T-helper 22 cell (primary cell): ENCODE results near the gene MACIR.
"Not testable (repeated sequence)": the region's sequence is repeated elsewhere in the genome, so short reads cannot be mapped to it uniquely, and the experiment has no call there.

Experiments
- DNase-seq: peaks from one replicate; pipeline ENCODE4 v3.0.0-alpha.2; 2020; ENCODE audit warnings: low read depth

Gene MACIR, protein sequence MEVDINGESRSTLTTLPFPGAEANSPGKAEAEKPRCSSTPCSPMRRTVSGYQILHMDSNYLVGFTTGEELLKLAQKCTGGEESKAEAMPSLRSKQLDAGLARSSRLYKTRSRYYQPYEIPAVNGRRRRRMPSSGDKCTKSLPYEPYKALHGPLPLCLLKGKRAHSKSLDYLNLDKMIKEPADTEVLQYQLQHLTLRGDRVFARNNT

DNA sequence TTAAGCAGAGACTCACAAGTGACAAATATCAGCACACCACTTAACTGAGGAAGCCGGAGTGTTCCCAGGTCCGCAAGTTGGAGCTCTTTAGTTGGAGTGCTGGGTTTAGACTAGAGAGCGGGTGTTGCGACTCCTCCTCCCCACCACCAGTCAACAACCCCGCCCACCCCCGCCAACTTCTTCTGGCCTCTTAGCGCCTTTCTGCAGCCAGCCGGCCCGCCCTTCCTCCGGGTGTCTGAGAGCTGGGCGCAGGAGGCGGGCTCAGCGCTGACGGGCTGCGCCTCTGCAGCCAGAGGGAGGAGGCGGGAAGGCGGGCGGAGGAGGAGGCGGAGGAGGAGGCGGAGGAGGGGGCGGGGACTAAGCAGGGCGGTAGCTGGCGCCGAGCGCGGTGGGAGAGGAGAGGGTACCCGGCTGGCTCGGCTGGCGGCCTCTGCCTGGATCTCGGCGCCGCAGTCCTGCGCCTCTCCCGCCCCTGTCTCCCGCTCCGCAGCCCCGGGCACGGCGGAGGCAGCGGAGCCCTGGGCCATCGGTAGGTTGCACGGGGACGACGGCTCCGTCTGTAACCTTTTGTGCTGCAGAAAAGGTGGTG, at the start of gene MACIR:
Gene MACIR, plus strand, starts transcription at position 396 of the 589 bp plus-strand sequence. CDS start 17,157 bp downstream, outside the sequence.
- DNase-seq, result peak; percentile 92

DNA sequence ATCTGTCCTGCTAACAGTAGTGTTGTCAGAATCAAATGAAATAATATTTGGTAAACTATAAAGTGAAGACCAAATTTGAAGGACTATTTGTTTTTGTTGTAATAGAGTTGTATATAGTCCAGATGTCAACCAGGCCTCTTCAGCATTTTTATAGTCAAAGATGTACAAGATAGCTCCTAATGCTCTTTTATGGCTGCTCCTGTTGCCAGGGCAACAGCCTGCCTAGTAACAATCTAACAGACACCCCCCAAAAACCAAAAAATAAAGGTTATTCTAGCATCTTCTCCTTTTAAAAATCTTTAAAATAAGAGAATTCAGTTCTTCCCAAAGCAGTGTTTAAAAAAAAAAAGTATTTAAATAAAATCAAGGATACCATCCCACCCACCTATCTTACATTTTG, 49.5 kb upstream of the MACIR start:
- DNase-seq, result no peak

DNA sequence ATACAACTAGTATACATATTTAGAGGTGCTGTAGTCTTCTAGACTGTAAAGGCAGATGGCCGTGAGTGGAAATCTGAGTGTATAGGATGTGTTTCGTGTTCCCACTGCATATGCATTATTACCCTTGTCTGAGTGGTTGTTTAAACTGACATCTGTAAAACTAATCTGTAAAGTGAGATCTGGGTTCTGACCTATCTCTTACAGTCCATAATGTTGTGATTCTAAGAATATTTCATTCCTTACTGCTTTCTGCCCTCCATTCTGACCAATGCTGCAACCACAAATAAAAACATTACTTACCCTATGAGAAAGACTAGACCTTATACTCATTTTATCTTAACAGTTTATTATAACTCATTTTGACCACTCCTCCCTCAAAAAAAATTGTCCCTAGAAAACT, 47.6 kb upstream of the MACIR start:
- no peak for DNase-seq

DNA sequence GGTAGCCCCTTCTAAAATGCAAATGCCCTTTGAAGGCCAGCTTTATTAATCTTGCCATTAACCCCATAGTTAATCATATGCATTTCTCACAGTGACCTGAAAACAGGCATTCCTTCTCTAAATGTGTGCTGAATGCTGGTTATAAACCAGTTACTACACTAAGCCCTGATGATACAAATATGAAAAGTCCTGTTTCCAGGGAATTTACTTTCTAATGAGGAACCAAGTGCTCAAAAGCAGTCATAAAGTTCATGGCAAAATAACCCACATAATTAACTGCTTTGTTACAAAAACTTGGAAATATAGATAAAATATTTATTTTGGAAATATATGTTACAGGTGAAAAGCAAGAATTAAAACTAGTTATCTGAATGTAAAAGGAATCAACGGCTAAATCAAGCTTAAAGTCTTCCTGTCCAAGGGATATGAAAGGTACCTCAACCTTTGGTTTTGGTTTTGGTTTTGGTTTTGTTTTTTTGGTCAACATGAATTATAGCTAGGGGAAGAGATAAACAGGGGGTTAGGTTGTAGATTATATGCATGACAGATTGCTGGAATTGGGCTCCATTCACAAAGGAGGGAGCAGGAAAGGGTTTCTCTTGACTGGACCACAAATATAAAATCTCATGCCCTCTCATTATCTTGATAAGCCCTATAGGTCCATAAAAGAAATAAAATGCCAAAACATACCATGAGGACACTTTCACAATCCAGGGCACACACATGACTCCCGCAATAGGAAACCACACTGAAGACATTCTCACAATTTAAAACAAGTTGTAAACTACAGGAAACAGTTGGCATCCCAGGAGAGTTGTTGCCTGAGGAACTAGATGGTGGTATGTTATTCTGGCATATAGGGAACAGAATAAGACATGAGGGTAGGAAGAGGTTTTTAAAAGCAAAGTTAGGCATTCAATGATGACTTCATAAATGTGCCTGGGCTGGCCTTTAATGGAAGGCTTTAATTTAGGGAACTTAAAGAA, 46.7 kb upstream of the MACIR start:
- no peak for DNase-seq

DNA sequence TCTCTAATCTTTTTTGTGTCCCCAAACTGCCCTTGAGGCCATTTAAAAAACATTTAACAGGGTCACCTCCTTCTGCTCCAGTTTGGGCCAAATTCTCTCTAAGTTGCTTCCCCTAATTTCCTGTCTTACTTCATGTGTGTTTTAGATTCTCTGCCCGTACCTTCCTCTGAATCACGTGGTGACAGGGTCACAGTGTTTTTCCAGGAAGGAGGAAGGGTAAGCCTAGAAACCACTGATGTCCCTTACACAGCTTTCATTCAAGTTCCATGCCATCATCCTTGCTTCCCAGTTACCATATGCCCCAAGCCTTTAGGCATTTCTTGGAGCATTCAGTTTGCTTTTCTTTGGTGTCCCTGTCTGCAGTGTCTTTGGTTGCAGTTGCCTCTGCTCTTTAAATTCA, 42.4 kb upstream of the MACIR start:
- DNase-seq, result no peak

DNA sequence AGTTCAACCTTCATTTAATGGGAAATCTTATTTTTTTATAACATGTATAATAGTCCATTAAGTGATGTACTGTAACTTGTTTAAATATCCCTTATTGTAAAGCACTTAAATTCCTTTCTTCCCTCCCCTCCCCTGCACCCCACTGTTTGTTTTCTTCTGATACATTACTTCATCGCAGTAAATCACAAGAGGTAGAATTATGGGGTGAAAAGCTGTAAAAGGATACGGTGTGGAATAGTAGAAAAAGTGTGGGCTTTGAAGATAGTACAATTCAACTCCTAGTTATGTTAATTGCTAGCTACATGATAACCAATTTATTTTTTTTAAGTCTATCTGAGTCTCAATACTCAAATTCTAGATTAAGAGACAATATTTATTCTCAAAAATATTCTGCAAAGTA, 41.9 kb upstream of the MACIR start:
- DNase-seq, result no peak

DNA sequence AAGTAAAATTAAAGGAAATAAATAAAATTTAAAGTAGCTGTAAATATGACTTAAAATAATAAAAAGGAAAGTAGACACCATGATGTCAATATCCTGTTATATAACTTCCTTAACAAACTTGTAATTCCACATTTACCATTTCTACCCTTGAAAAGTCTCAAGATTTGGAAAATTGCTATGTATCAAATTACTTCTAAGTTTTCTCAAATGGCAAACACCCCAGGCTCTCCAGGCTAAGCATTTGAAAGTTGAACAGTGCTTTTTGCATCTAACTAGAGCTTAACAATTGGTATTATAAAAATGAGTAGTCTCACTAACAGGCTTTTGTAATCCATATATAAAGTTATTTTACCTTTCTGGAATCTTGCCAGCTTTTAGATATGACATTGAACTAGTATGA, 41.5 kb upstream of the MACIR start:
- no peak for DNase-seq

DNA sequence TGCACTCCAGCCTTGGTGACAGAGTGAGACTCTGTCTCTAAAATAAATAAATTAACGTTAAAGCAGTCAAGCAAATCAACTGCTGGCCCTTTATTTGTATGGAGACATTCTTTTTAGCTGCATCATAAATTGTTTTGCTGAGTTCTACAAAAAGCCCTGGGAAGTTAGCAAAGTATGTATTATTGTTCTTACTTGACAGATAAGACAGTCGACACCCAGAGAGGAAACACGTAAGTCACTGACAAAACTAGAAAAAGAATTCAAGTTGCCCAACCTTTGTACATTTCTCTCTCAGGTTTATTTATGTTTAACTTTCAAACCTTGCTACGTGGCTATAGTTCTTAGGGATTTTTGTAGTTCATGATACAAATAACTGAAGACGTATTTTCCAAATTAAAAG, 40.4 kb upstream of the MACIR start:
- no peak for DNase-seq

DNA sequence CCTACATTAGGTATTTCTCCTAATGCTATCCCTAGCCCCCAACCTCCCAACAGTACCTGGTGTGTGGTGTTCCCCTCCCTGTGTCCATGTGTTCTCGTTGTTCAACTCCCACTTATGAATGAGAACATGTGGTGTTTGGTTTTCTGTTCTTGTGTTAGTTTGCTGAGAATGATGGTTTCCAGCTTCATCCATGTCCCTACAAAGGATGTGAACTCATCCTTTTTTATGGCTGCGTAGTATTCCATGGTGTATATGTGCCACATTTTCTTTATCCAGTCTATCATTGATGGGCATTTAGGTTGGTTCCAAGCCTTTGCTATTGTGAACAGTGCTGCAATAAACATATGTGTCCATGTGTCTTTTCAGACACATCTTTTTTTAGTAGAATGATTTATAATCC, 39.5 kb upstream of the MACIR start:
- DNase-seq, result not testable (repeated sequence)

DNA sequence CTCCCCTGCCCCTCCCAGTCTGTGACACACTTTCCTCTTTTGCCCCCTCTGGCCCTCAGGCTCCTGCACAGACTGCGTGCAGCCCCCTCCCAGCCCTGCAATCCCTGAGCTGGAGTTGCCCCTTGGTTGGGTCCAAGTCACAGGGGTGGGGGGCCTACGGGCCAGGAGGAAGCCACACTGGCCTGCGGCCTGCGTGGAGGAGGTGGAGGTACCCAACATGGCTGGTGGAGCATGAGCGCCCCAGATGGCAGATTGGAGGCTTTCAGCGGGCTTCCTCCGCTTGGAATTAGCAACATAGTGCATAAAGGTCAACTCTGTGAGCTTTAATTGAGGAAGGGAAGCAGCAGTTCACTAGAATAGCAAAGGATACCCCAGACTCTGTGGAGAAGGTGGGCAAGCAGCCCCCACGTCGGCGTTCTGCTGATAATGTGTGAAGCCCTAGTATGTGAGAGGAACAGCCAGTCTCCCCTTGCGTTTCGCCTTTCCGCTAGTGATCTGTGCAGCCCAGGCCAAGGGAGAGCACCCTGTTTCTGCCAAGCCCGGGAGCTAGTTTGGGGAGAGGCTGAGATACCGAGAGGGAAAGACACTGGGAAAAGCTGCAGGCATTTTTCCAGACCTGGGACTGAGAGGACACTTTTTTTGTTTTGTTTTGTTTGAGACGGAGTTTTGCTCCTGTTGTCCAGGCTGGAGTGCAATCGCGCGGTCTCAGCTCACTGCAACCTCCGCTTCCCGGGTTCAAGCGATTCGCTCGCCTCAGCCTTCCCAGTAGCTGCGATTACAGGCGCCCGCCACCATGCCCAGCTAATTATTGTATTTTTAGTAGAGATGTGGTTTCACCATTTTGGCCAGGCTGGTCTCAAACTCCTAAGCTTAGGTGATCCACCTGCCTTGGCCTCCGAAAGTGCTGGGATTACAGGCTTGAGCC, 35.3 kb upstream of the MACIR start:
- no peak for DNase-seq

DNA sequence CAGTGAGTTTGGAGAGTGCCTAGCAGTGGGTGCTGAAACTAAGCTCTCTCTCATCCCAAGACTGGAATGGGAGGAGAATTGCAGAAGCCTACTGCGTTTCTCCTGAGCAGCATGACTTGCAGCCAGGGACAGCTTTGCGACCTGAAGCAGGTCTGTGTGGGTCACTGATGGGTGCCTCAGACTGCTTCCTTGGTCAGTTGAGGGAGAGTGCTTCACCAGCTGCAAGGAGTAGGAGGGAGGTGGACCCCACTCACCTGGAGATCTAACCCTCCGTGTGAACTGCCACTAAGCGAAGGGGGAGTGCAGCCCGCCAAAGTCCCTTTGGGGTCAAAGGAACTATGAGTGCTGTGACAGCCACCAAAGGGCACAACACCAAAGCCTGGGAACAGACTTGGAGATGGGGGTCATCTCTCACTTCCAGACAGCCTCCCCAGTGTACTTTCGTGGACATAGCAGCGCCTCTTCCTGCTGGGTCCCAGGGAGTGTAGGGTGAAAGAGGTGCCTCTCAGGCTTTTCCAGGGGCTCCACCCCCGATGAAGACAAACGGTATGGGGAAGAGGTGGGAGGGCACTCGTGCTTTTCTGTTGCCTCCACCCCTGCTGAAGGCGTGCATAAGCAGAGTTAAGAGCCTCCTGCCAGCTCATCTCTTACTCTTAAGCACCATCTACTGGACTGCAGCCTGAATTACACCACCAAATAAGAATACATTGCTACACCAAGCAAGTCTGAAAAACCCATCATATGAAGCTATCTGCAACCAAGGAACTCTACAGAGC, 34.3 kb upstream of the MACIR start:
- DNase-seq, result no peak

DNA sequence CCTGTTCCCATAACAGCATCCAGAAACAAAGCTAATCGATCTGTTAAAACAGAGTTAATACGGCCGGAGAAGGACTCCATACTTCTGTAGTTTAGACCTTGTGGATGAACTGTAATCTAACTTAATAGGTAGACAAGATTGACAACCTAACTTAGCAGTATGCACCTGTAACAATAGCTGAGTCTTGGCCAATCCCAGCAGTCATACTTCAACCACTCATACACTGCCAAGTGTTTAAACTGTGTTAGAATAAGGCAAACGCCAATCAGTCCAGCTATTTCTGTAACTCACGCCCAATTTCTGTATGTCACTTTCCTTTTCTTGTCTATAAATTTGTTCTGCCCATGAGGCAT, 33.7 kb upstream of the MACIR start:
- no peak for DNase-seq

DNA sequence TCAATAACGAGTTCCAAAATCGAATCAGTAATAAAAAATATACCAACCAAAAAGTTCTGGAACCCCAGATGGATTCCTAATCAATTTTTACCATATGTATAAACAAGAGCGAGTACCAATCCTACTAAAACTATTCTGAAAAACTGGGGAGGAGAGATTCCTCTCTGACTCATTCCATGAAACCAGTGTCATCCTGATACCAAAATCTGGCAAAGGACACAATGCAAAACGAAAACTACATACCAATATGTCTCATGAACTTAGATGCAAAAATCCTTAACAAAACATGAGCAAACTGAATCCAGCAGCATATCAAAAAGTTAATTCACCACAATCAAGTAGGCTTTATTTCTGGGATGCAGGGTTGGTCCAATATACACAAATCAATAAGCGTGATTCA, 30.5 kb upstream of the MACIR start:
- DNase-seq, result no peak

DNA sequence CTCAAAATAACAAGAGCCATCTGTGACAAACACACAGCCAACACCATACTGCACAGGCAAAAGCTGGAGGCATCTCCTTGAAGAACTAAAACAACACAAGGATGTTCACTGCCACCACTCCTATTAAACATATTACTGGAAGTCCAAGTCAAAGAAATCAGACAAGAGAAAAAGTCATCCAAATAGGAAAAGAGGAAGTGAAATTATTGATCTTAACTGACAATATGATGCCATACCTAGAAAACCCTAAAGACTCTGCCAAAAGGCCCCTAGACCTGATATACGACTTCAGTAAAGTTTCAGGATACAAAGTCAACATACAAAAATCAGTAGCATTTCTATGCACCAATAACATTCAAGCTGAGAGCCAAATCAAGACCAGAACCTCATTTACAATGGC, 30.0 kb upstream of the MACIR start:
- no peak for DNase-seq

DNA sequence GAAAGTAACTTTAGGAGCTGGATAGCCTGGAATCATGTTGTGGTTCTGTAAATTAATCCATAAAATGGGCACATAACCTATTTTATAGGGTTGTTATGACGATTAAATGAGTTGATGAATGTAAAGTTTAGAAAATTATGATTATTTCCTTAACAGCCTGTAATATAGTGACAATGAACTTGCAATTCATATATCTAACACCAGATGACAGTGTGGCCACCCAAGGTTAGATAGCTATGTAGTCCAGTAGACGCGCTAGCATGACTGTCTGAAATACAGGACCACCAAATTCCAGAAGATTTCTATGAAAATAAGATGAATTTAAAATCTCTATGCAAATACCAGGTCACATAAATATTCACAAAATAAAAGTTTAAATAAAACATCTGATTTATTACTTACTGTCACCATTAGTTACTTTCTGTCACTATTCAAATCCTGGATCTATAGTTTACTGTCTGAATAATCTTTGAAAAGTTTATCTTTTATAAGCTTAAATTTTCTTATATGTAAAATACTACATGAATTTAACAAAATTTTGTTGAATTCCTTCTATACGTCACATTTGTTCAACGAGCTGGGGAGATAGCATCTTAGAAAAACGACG, 26.1 kb upstream of the MACIR start:
- DNase-seq, result no peak

DNA sequence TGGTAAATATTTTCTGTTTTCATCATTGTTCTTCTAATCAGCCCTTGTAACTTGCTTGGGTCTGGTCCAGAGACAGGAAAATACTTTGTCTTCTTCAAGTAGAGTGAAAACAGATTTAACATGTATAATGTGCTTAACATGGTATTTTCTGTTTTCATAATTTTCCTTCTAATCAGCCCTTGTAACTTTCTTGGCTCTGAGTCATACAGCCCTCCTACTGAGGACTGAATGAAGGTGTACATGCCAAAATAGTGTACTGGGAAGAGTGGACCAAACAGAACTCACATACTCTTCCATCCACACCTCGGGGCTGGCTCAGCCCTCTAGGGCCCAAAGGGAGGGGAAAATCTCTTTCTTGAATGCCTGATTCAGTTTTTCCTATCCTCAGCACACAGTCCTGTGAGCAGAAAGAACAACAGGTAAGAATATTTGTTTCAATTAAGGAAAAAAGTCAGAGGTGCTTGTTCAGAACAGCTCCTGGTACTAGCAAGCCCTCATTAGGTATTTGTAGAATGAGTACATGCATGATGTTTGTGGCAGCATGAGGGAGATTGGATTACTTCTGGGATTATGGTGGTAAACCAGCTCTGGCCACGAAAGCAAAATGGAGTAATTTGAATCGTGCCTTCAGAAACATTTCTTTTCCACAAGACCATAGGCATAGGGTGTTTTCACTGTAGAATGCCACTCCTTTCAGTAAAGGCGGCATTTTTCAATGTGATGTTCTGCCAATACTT, 24.2 kb upstream of the MACIR start:
- no peak for DNase-seq

DNA sequence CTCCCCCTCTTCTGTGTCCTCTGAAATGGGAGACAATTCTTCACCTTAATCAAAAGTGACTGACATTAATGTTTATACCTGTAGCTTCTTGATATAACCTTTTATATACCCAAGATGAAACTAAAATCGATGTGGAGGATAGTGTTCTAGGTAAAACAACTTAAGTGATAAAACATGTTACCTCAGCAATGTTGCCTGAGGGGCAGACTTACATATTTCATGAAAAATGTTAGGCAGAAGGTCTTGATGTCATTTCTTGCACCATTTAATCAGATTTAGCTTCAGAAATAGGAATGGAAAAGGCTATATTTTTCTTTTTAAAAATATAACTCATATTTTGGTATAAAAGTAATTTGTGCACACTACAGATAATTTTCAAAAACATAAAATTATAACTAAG, 22.7 kb upstream of the MACIR start:
- no peak for DNase-seq

DNA sequence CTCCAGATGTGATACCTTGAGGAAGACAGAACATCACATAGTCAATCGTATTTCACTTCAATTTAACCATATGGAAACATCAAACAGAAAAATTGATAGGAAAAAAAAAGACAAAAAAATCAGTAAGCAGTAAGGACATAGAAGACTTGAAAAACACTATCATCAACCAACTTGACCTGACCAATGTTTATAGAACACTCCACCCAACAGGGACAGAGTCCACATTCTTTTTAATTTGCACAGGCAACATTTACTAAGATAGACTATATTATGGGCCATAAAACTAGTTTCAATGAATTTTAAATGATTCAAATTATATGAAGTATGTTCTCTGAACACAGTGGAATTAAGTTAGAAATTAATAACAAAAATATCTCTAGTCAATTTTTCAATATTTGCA, 20.8 kb upstream of the MACIR start:
- no peak for DNase-seq

DNA sequence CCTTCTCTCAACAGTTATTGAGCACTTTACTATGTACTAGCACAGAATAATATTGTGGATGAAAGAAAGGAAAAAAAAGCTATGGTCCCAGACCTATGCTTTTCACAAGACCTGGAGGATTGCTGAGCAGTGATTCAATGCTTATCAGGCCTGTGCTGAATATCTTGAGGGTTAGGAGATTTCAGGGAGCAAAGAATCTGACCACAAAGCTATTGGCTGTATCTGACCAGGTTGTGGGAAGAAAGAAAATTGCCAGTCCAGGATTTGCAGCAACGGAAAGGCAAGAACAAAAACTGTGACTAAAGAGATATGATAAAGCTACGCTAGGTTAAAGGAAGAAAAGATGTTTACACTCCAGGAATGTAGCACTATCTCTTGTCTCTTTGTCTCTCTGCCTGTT, 14.9 kb upstream of the MACIR start:
- no peak for DNase-seq

DNA sequence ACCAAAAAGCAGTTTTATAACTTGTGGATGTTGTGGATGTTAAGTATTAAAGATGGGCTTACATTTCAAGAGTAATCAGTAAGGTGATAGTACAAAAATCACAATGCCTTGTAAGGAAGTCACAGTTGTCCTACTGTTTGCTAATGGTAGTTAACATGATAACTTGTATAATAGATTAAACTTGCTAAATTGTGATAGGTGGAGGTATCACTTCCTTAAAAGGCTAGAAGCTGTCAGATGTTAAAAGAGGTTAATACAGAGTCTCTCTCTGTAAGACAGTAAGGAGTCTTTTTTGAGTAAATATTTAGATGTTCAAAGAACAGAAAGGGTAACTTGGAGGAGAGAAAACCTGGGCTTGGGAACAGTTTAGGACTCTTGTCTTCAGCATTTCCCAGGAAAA, 14.2 kb upstream of the MACIR start:
- DNase-seq, result no peak
